IPS-15b (cell line): Measurements from ENCODE around the gene NTN3.

Source experiments
- H3K27me3 ChIP-seq: one replicate; pipeline ENCODE4 v1.6.1; 2013; ENCODE audit warnings: low read length; ENCODE audit not compliant: control insufficient read depth, insufficient read depth
- H3K36me3 ChIP-seq: one replicate; pipeline ENCODE4 v1.6.1; 2013; ENCODE audit warnings: low read length; ENCODE audit not compliant: control insufficient read depth, insufficient read depth
- H3K4me1 ChIP-seq: one replicate; pipeline ENCODE4 v1.6.1; 2013; ENCODE audit warnings: mild to moderate bottlenecking, low read length; ENCODE audit not compliant: control insufficient read depth, insufficient read depth
- H3K4me3 ChIP-seq: one replicate; pipeline ENCODE4 v1.5.1; 2013; ENCODE audit warnings: low read depth, low read length
- H3K9ac ChIP-seq: one replicate; pipeline ENCODE4 v1.6.1; 2013; ENCODE audit warnings: low read depth, mild to moderate bottlenecking, low read length
- H3K9me3 ChIP-seq: one replicate; pipeline ENCODE4 v1.6.1; 2013; ENCODE audit warnings: mild to moderate bottlenecking, low read length; ENCODE audit not compliant: control insufficient read depth, insufficient read depth

NTN3 gene

GRCh38 chr16:2486645-2487516, 15.8 kb downstream of the NTN3 start:
- no peak overlapping the region for H3K9ac ChIP-seq
- no peaks in the 10 kb centered on the region for H3K9me3 ChIP-seq
- no peaks in the 10 kb centered on the region for H3K4me1 ChIP-seq

DNA sequence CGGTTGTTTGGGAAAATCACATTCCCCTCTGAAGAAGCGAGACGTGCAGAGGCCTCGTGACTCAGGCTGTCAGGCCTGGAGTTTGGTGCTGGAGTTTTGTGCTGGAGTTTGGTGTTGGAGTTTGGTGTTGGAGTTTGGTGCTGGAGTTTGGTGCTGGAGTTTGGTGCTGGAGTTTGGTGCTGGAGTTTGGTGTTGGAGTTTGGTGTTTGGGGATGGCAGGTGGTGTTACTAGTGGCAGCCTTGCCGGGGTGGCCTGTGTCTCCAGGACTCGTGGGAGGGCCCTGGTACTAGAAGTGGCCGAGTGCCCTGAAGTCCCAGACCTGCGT, 16.4 kb downstream of the NTN3 start:
- Histone ChIP-seq H3K27me3 (no peaks in the 10 kb centered on the region), H3K9me3 (no peaks in the 10 kb centered on the region), H3K4me1 (no peaks in the 10 kb centered on the region), H3K9ac (no peak overlapping the region), H3K36me3 (no peaks in the 10 kb centered on the region), H3K4me3 (no peak overlapping the region)

More at GRCh38 chr16:2486645-2487516, 15.8 kb downstream of the NTN3 start:
- Histone ChIP-seq H3K27me3 (no peaks in the 10 kb centered on the region), H3K36me3 (no peaks in the 10 kb centered on the region), H3K4me3 (no peak overlapping the region)

DNA sequence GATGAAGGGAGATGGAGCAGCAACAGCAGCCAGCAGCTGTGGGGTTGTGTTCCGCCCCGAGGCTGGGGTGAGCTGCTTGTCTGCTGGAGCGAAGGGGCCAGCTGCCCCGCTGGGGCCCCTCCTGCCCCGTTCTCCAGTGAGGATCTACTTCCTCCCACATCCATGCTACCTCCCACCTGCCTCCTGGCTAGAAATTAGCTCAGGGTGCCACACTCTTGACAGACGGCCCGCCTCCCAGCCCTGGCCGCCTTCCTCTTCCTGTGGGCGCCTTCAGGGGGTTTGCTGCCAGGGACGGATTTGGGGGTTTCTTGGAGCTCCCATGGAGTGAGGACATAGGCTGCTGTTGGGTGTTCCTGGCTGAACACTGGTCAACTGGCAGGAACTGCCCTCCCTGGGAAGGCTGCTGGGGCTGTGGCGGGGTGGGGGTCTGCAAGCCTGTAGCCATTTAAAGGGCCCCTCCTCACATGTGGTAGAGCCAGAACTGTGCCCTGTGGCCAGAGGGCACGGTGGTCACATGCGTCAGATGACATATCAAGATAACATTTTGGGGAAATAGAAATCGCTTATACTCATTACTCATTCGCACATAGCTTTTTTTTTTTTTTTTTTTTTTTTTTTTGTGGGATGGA, 16.9 kb downstream of the NTN3 start:
- H3K36me3 ChIP-seq = no peaks in the 10 kb centered on the region
- no peaks in the 10 kb centered on the region for H3K4me1 ChIP-seq
- H3K9ac ChIP-seq = no peak overlapping the region
- no peaks in the 10 kb centered on the region for H3K27me3 ChIP-seq
- no peaks in the 10 kb centered on the region for H3K9me3 ChIP-seq
- no peak overlapping the region for H3K4me3 ChIP-seq

- Histone ChIP-seq H3K27me3 (no peaks in the 10 kb centered on the region), H3K9ac (no peak overlapping the region), H3K36me3 (no peaks in the 10 kb centered on the region), H3K4me1 (no peaks in the 10 kb centered on the region), H3K9me3 (no peaks in the 10 kb centered on the region), H3K4me3 (no peak overlapping the region)
Measured at GRCh38 chr16:2489581-2489980, 18.5 kb downstream of the NTN3 start.

- Histone ChIP-seq H3K4me3 (no peak overlapping the region), H3K9me3 (no peaks in the 10 kb centered on the region), H3K4me1 (no peaks in the 10 kb centered on the region), H3K9ac (no peak overlapping the region), H3K36me3 (no peaks in the 10 kb centered on the region), H3K27me3 (no peaks in the 10 kb centered on the region)
Measured at GRCh38 chr16:2490190-2491105, 19.4 kb downstream of the NTN3 start.

DNA sequence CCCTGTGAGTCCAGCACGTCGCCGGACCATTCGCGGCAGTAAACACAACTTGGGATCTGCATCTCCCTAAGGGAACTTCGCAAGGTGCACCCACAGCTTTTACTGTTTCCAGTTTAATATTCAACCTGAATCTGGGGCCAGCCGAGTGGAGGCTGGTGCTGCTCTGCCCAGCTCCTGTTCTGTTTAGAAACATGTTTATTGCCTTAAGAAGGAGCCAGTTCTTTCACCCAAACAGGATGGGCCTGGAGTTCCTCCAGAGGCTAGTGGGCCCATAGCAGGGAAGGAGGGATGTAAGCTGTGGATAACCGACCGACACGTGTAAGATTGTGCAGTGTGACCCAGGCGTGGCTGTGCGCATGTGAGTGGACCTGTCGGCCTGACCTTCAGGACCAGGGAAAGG, 21.2 kb downstream of the NTN3 start:
- no peaks in the 10 kb centered on the region for H3K9me3 ChIP-seq
- no peaks in the 10 kb centered on the region for H3K27me3 ChIP-seq
- no peaks in the 10 kb centered on the region for H3K4me1 ChIP-seq
- no peak overlapping the region for H3K9ac ChIP-seq
- H3K36me3 ChIP-seq = peaks cover 12% of the 10 kb centered on the region
- H3K4me3 ChIP-seq = no peak overlapping the region

GRCh38 chr16:2493605-2494004, 22.5 kb downstream of the NTN3 start:
- no peak overlapping the region for H3K9ac ChIP-seq
- H3K4me1 ChIP-seq = no peaks in the 10 kb centered on the region
- no peak overlapping the region for H3K4me3 ChIP-seq
- no peaks in the 10 kb centered on the region for H3K27me3 ChIP-seq
- H3K9me3 ChIP-seq = no peaks in the 10 kb centered on the region
- peaks cover 21% of the 10 kb centered on the region for H3K36me3 ChIP-seq

DNA sequence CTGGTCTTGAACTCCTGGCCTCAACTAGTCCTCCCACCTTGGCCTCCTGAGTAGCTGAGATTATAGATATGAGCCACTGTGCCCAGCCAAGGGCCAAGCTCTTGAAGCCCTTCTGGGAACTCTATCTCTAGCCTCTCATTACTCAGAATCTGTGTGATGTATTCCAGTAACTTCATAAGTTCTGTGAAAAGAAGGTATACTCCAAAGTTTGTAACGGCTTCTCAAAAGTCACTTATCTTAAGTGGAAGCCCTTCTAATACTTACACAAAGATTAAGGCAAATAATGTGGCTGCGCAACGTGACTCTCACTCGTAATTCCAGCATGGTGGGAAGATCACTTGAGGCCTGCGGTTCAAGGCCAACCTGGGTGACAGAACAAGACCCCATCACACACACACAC, 23.5 kb downstream of the NTN3 start:
- Histone ChIP-seq H3K4me3 (no peak overlapping the region), H3K9me3 (no peaks in the 10 kb centered on the region), H3K9ac (no peak overlapping the region), H3K36me3 (peaks cover 27% of the 10 kb centered on the region), H3K27me3 (no peaks in the 10 kb centered on the region), H3K4me1 (no peaks in the 10 kb centered on the region)

- no peak overlapping the region for H3K9ac ChIP-seq
- no peak overlapping the region for H3K4me3 ChIP-seq
Measured at GRCh38 chr16:2495041-2495440, 23.9 kb downstream of the NTN3 start.

DNA sequence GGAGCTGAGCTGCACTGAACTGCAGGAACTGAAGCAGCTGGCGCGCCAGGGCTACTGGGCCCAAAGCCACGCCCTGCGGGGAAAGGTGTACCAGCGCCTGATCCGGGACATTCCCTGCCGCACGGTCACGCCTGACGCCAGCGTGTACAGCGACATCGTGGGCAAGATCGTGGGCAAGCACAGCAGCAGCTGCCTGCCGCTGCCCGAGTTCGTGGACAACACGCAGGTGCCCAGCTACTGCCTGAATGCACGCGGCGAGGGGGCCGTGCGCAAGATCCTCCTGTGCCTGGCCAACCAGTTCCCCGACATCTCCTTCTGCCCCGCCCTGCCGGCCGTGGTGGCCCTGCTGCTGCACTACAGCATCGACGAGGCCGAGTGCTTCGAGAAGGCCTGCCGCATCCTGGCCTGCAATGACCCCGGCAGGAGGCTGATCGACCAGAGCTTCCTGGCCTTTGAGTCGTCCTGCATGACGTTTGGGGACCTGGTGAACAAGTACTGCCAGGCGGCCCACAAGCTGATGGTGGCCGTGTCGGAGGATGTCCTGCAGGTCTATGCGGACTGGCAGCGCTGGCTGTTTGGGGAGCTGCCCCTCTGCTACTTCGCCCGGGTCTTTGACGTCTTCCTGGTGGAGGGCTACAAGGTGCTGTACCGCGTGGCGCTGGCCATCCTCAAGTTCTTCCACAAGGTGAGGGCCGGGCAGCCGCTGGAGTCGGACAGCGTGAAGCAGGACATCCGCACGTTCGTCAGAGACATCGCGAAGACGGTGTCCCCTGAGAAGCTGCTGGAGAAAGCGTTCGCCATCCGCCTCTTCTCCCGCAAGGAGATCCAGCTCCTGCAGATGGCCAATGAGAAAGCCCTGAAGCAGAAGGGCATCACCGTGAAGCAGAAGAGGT, 25.4 kb downstream of the NTN3 start:
- Histone ChIP-seq H3K4me3 (no peak overlapping the region), H3K9me3 (no peaks in the 10 kb centered on the region), H3K36me3 (peaks cover 27% of the 10 kb centered on the region), H3K27me3 (no peaks in the 10 kb centered on the region), H3K9ac (no peak overlapping the region), H3K4me1 (peaks cover 3% of the 10 kb centered on the region)

More at GRCh38 chr16:2495041-2495440, 23.9 kb downstream of the NTN3 start:
- H3K9me3 ChIP-seq = no peaks in the 10 kb centered on the region
- H3K36me3 ChIP-seq = peaks cover 27% of the 10 kb centered on the region
- no peaks in the 10 kb centered on the region for H3K4me1 ChIP-seq
- no peaks in the 10 kb centered on the region for H3K27me3 ChIP-seq

DNA sequence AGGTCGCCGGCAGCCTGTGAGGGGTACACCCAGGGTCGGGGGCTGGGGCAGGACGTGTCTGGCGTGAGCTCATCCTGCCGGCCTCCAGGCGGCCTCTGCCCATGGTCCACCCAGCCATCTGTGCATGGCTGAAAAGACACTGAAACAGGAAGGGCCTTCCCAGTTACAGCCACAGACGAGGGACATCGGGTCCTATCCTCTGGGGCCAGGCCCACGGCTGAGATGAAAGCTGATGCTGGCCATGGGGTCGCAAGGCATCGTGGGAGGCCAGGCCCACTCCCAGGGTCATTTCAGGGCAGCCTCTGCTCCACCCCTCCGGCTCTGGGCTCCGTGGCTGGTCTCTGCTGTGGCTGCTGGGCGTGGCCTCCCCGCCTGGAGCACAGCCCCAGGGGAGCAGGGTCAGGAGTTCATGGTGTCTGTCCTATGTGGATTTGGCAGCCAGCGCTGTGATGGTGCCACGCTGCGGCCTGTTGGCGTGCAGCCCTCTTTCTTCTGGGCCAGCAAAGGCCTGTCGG, 26.1 kb downstream of the NTN3 start:
- H3K4me3 ChIP-seq = no peak overlapping the region
- peaks cover 8% of the 10 kb centered on the region for H3K4me1 ChIP-seq
- no peaks in the 10 kb centered on the region for H3K27me3 ChIP-seq
- H3K9ac ChIP-seq = no peak overlapping the region
- H3K36me3 ChIP-seq = peaks cover 27% of the 10 kb centered on the region
- no peaks in the 10 kb centered on the region for H3K9me3 ChIP-seq
